Measurements from ENCODE around the gene LBP.
"Not testable (repeated sequence)": the region's sequence is repeated elsewhere in the genome, so short reads cannot be mapped to it uniquely, and the experiment has no call there.

GRCh38 chr20:38395751-38396395 lies 49.6 kb downstream of the LBP start:
- TF ChIP-seq ZNF384 (IDR thresholded peaks at IDR 0.05); BHLHE40 (IDR thresholded peaks at IDR 0.05; ENCODE audit: borderline replicate concordance); SUZ12 (IDR thresholded peaks at IDR 0.05); TARDBP (IDR thresholded peaks at IDR 0.05); FOXK2 (IDR thresholded peaks at IDR 0.05); FOXA1 (IDR thresholded peaks at IDR 0.05); SP1 (IDR thresholded peaks at IDR 0.05); L3MBTL2 (conservative IDR thresholded peaks at IDR 0.05); NFRKB (IDR thresholded peaks at IDR 0.05); CTBP1 (IDR thresholded peaks at IDR 0.05; ENCODE audit: borderline replicate concordance): not testable (repeated sequence)
